Renal cortex interstitium (tissue), 11 donors: ENCODE measurements around the gene ATIC. TPM values are rescaled to one million over a fixed set of nuclear protein-coding genes. Genes with fewer than 3 reads are reported as not detected.

ENCODE experiments used
- DNase-seq, 11 donors: peaks; one replicate each; pipeline ENCODE4 v3.0.0-alpha.2; 2013; ENCODE audit warnings: low read depth in 9 of 11, low spot score in 4 of 11; ENCODE audit errors: extremely low read depth in 1 of 11
- polyA plus RNA-seq, 3 donors: library from polyadenylated mRNA; unstranded; fragments of 120-200 nt; gene quantifications; one replicate each; pipeline ENCODE4 v1.2.1, GENCODE V29; 2013; ENCODE audit not compliant: insufficient read length in 3 of 3

The ATIC gene
- polyA plus RNA-seq, 3 donors = 133 to 150 (median 137) TPM

DNA sequence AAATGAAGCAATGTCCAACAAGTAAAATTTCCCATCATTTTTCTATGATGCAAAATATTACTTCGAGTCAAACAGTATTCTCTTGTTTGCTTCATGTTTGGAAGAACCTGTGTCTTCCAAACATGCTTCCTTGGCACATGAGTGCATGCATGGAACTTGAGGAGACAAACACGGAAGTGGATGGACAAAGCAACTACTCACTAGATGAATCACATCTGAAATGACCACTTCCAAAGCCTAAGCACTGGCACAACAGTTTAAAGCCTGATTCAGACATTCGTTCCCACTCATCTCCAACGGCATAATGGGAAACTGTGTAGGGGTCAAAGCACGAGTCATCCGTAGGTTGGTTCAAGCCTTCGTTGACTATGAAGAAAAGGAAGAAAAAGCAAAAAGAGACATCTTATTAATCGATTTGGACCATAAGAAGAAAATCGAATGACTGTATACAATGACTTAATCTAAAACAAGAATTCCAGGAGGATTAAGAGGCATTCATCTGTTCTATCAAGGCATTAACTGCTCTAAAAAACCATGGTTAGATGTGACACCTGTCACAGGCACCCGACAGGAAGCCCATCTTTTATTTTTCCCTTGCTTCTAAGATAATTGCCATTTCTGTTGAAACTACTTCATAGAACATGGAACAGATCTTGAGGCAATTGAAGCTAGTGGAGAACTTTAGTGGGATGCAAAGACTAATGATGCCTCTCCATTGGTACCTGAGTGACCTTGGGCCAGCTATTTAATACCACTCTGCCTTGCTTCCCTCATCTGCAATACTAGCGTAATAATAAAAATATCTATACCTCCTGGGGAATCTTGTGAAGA lies 56.0 kb downstream of the ATIC start:
- DNase-seq = no peak

DNA sequence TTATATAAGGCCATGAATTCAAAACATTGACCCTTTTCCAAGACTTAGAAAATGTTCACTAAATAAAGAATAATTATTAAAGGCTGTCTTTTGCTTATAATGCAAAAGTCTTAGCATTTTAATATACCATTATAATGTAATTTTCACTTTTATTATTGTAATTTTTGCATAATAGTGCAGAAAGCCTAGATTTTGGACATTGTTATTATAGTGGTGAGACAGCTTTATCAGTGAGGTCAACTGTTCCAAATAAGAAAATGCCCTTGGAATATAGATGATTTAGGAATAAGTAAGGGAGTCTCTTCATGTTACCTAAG lies 56.6 kb downstream of the ATIC start:
- no peak for DNase-seq

DNA sequence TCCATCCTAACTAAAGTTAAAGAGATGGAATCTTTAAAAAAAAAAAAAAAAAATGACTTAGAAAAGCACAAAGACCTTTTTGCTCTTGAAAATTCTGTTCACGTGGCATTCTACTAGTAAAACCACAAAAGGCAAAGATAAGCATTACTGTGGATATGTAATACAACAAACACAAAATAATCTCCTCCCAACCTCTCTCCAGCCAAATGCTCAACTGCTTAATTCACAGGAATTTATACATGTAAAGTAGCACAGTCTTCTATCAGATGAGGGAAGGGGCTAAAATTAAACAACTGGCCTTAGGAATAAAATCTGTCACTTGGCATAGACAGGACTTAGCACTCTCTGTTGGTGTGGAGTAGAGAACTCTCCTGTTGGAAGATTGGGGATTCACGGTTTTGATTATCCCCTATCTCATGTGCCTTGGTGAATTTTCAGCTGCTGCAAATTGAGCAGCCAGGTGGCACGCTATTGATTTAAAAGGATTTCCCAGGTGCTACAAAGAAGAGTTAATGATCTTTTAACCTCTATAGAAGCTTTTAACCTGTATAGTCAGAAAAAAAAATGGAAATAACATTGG lies 57.4 kb downstream of the ATIC start:
- DNase-seq = no peak

DNA sequence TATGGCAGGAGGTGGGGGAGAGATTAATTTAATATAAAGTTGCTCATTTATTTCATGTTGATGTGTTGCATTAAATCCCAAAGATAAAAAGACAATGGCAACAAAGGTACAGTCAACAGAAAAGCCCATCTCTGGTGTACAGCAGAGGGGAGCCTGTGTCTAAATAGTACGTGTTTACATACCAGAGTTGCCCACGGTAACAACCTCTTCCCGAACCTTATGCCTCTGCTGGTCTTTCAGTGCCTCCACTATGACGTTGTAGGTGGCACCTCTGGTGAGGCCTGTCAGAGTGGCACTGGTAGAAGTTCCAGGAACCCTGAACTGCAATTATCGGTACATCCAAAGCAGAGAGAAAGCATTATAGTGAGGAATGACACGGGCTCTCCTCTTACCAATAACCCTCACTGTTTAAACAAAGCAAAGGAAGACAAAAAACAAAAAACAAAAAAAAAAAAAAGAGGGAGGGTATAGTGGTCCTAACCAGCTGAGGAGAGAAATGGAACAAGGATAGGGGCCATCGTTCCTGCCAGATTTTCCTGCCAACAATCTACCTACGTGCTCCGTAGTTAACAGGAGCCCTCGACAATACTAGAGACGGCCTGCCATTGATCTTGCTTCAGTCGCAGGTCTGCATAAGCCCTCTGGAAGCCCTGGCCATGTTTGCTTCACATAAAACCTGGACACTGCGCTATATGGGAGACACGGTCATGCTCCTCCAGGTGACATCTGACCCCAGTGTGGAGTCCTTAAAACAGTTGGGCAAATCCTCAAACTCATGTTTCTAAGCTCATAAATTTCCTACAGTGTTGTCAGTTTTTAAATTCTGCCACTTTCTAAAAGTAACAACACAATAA lies 58.5 kb downstream of the ATIC start:
- DNase-seq = no peak

DNA sequence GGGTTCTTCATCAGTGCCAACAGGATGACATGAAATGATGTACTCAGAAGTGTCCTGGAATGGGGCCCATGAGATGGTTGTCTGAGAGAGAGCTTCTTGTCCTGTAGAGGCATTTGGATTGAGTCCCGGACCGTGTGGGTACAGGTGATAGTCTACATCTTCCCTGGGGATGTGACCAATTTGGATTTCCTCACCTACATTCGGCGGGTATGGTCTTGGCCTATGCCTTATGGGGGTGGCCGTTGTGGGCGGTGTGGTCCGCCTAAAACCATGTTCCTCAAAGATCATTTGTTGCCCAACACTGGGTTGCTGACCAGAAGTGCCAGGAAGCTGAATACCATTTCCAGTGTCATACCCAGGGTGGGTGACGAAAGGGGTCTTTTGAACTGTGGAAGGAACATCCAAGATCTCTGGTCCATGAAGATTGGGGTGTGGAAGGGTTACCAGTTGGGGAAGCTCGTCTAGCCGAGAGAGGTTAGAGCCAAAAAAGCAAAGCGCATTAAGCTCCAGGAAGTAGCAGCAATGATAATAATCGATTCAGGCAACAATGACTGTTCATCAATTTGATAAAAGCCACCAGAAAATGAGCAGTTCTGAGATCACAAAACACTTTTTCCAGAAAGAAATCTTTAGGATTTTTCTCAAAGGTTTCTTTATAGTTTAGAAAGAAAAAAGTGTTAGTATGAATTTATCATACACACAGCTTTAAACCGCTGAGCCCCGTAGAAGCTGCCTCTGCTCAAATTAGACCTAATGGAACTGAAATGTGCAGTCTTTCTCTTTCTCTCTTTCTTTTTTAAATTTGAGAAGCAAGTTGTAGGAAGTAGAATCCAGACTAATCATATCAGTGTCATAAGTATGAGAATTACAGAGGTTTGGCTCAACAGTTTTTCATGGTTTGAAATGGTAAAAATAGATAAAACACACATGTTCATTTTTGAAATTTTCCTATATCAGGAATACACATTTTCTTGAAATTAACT lies 60.3 kb downstream of the ATIC start:
- no peak for DNase-seq

DNA sequence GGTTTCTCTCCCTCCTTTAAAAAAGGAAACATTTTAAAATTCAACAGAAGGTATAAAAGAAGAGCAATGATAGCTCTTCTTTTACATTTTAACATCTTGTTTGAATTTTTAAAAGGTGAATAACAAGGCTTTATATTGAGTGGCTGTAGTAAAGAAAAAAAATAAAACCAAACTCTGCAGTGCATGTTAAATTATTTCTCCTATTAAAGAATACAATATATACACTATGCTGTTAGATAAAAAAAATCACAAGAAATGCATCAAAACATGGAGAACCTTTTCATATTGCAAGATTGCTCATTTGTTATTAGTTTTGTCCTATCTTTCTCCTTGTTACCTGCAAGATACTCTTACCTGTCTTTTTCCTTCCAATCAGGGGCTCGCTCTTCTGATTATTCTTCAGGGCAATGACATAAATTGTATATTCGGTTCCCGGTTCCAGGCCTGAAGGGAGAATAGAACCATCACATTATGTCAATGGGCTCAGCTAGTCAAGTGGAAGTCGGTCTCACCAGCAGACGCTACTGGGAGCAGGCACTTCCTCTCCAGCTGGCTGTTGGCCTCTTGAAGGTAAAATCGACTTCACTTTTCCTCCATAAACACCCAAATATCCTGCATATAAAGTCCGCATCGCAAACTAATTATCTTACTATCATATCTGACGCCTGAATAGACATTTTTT lies 61.2 kb downstream of the ATIC start:
- no peak for DNase-seq

DNA sequence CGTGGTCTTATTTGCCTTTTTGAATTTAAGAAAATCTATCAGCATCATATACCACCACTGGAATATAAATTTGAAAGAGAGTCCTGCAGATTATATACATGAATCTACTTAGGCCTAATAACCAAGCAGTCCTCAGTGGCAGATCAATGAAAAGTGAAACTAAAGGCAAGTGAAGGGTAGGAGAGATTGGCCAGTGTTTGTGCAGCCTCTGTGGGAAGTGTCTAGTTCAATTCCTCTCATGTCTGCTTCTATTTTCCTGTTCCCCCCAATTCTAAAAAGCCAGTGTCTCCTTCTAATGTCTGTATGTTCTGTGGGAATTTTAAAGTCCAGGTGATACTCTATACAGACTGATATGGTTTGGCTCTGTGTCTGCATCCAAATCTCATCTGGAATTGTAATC lies 62.1 kb downstream of the ATIC start:
- DNase-seq = no peak

DNA sequence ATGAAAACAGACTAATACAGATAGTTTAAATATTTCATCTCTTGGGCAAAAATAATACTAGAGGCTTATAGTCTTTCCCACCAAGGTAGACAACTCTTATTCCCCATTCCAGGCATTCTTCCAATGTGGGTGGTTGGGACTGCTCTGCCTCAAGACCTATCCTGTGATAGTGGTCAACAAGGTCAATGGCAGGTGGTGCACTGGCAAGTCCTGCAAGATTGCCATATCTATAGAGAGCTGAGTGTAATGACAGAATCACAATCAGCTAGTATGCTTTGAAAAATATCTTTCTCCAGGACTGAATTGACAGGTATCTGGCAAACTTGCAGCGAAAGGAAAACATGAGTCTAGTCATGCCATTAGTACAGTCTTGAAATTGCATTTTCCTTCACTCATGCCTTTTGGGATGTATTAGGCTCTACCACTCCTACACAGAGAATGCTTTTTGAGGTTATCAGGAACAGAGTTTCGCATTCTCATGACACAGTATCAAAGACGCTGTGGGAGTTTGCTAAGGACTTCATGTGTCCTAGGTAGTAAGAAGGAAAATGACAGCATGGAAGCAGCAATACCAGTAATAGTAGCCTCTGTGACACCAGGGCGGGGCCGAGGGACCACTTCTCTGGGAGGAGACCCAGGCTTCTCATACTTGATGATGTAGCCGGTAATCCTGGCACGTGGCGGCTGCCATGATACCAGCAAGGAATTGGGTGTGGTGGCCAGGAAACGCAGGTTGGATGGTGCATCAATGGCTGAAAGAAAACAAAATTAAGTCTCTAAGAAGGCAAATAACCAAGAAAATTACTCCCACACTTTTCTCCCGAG lies 63.0 kb downstream of the ATIC start:
- DNase-seq = no peak

DNA sequence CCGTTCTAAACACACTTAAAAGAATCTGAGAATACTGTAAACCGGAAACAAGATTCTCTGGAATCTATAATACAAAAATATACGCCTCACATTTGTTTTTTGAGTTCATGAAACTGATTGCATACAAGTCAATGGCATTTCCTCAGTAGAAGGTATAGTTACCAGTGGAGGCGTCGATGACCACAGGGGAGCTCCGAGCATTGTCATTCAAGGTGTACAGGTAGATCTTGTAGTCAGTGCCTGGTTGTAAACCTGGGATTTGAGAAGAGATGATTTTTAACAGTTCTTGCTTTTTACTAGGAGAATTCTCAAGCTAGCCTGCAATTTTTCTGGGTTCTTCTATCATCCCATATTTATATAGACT lies 63.6 kb downstream of the ATIC start:
- no peak for DNase-seq

DNA sequence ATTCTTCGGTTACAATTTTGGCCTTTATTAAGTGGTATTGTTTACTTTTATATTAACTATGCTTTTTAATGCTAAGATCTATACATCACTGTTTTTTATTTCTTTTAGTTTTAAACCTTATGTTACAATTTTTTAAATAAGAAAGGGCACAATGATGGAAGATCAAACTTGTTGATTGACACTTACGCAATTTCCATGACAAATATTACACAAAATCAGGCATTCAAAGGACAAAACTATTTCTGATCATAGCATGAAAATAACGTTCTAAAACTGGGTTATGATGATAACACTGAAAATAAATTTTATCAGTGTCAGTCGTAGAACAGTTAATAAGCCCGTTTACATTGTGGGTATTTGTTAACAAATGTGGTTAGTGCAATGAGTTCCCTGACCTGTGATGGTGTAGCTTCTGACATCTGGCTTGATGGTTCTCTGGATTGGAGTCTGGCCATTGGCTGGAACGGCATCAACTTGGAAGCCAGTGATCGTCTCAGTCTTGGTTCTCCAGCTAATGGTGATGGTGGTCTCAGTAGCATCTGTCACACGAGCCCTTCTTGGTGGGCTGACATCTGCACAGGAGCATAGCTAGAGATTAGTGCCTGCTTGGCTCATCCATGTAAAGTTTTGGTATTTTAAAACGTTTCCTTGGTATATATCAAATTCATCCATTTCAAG lies 64.4 kb downstream of the ATIC start:
- DNase-seq = no peak

DNA sequence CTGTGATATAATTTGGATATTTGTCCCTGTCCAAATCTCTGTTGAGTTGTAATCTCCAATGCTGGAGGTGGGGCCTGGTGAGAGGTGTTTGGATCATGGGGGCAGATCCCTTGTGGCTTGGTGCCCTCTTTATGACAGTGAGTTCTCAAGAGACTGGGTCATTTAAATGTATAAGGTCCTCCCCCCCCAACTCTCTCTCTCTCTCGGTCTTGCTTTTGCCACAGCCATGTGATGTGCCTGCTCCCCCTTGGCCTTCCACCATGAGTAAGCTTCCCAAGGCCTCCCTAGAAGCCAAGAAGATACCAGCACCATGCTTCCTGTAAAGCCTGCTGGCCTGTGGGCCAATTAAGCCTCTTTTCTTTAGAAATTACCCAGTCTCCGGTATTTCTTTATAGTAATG lies 65.4 kb downstream of the ATIC start:
- no peak for DNase-seq

DNA sequence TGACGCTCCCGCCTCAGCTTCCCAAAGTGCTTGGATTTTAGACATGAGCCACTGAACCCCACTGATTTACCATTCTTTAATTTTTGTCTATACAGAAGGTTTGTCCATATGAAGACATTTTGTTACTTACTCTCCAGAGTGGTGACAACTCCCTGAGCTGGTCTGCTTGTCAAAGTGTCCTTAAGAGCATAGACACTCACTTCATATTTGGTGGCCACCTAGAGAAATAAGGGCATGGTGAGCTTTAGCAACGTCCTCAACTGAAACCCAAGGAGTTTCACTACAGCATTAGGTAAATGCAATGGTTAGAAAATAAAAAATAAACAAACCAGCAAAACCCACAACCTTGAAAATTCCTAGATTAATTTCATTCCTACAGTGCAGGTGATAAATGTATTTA lies 66.2 kb downstream of the ATIC start:
- DNase-seq = no peak

DNA sequence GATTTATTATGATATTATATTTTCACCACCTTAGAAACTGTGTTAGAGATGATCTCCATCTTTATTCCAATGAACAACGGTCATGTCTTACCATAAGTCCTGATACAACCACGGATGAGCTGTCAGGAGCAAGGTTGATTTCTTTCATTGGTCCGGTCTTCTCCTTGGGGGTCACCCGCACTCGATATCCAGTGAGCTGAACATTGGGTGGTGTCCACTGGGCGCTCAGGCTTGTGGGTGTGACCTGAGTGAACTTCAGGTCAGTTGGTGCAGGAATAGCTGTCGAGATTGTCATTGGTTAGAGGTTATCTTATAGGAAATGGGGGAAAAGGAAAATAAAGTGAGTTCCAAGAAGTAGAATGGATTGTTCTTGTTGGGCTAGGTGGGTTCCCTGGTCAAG lies 67.2 kb downstream of the ATIC start:
- no peak for DNase-seq

DNA sequence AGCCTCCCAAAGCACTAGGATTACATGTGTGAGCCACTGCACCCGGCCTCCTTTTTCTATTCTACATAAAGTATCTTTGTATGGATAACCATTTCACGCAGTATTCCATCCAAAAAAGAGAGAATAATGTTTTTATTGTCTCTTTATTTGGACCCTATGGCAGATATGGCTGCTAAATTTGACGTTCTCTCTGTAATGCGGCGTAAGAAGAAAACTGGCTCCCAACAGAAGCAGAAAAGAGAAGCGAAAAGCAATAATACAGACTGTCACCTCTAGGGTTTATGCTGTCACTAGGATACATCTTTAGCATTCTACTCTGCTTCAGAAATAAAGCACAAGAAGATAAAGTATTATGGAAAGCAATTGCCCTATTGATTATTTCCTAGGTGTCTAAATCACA lies 68.1 kb downstream of the ATIC start:
- no peak for DNase-seq

DNA sequence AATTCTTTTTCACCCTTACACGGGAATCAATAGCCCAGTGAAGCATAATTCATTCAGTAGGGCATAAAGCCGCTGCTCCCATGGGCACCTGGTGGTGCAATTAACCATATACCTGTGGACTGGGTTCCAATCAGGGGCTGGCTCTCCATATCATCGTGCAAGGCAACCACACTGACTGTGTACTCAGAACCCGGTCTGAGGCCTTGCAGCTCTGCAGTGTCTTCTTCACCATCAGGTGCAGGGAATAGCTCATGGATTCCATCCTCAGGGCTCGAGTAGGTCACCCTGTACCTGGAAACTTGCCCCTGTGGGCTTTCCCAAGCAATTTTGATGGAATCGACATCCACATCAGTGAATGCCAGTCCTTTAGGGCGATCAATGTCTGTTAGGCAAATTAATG lies 68.8 kb downstream of the ATIC start:
- DNase-seq = no peak

DNA sequence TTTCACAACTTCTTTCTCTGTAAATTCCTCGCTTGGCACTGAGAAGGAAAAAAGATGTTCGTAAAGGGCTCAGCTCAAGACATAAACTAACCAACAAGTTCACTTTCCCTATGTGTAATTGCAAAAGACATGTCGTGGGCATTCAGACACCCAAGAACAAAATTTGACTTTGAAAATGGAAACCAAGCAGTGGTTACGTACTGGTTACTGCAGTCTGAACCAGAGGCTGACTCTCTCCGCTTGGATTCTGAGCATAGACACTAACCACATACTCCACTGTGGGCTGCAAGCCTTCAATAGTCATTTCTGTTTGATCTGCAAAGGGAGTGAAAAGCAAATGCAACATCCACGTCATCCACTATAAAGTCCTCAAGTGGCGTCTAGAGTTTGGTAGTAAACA lies 70.2 kb downstream of the ATIC start:
- DNase-seq = no peak

DNA sequence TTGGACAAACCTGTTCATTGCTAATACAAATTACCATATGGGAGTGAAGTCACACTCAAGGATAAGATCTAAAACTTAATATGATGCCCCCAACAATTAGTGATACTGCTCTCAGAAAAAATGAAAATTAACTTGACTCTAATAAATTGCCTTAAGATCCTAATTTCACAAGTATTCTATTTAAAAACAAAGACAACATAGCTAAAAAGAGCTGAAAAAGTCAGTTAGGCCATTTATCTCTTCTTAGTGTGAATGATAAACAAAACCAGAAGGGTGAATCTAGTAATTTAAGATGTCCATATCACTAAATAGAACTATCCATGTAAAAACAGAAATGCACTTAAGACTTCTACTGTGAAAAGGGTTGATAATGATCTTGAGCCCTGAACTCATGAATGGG lies 70.6 kb downstream of the ATIC start:
- no peak for DNase-seq
